SK-N-SH treated with all-trans-retinoic acid at 6 μM for 48 hours (cell line): Measurements from ENCODE around the gene PSMA1.

Experiments used
- ARNTL ChIP-seq: fragments of 450-650 bp; formaldehyde crosslinking; IDR thresholded peaks from 2 replicates; pipeline ENCODE4 v1.5.0; 2020; ENCODE audit warnings: low read depth, mild to moderate bottlenecking, moderate library complexity, borderline replicate concordance
- BACH2 ChIP-seq: fragments of 250-450 bp; sonication (Bioruptor Pico); IDR thresholded peaks from 2 replicates; pipeline ENCODE4 v1.9.0; 2021; ENCODE audit warnings: mild to moderate bottlenecking, borderline replicate concordance
- CREB5 ChIP-seq: fragments of 250-450 bp; sonication (Bioruptor Pico); IDR thresholded peaks from 2 replicates; pipeline ENCODE4 v1.5.1; 2020; ENCODE audit warnings: low read depth, mild to moderate bottlenecking, moderate library complexity
- CSDC2 ChIP-seq: fragments of 250-450 bp; sonication (Bioruptor Pico); IDR thresholded peaks from 2 replicates; pipeline ENCODE4 v1.5.0; 2020; ENCODE audit warnings: mild to moderate bottlenecking, moderate library complexity
- ISL1 ChIP-seq: fragments of 250-450 bp; sonication (Bioruptor Pico); IDR thresholded peaks from 2 replicates; pipeline ENCODE4 v2.1.2; 2022; ENCODE audit warnings: mild to moderate bottlenecking, moderate library complexity
- PATZ1 ChIP-seq: fragments of 250-450 bp; sonication (Bioruptor Pico); IDR thresholded peaks from 2 replicates; pipeline ENCODE4 v1.8.0; 2020; ENCODE audit warnings: mild to moderate bottlenecking, moderate library complexity, borderline replicate concordance
- POU6F1 ChIP-seq: fragments of 250-450 bp; sonication (Bioruptor Pico); IDR thresholded peaks from 2 replicates; pipeline ENCODE4 v1.8.0; 2021; ENCODE audit warnings: low read depth, mild to moderate bottlenecking, moderate library complexity, borderline replicate concordance
- RARB ChIP-seq: fragments of 250-450 bp; sonication (Bioruptor Pico); IDR thresholded peaks from 2 replicates; pipeline ENCODE4 v1.8.0; 2021; ENCODE audit warnings: mild to moderate bottlenecking, moderate library complexity
- TCF4 ChIP-seq: fragments of 250-450 bp; sonication (Bioruptor Pico); IDR thresholded peaks from 2 replicates; pipeline ENCODE4 v1.8.0; 2021; ENCODE audit warnings: mild to moderate bottlenecking, moderate library complexity, borderline replicate concordance
- ZC3H10 ChIP-seq: fragments of 250-450 bp; sonication (Bioruptor Pico); IDR thresholded peaks from 2 replicates; pipeline ENCODE4 v1.5.1; 2021; ENCODE audit warnings: mild to moderate bottlenecking, moderate library complexity
- ZNF70 ChIP-seq: fragments of 450-650 bp; formaldehyde crosslinking; IDR thresholded peaks from 2 replicates; pipeline ENCODE4 v1.5.0; 2020; ENCODE audit warnings: mild to moderate bottlenecking, moderate library complexity

GRCh38 chr11:14543260-14543659, 23.1 kb upstream of the PSMA1 start:
- no peak for TF ChIP-seq ISL1
- no peak for TF ChIP-seq PATZ1
- TF ChIP-seq CREB5 (CRISPR knock-in tag), result no peak
- no peak for TF ChIP-seq RARB (CRISPR knock-in tag)
- TF ChIP-seq POU6F1 (CRISPR knock-in tag), result no peak
- no peak for TF ChIP-seq BACH2 (CRISPR knock-in tag)
- no peak for TF ChIP-seq ZC3H10 (CRISPR knock-in tag)
- no peak for TF ChIP-seq ARNTL (CRISPR knock-in tag)
- no peak for TF ChIP-seq ZNF70 (CRISPR knock-in tag)
- no peak for TF ChIP-seq TCF4 (CRISPR knock-in tag)
- TF ChIP-seq CSDC2 (CRISPR knock-in tag), result no peak
